K562 (cell line): ENCODE data around the gene FRYL. TPM values are rescaled to one million over a fixed set of nuclear protein-coding genes. Genes with fewer than 3 reads are reported as not detected.

Source experiments
- AFF1 ChIP-seq, 2 experiments: fragments of 450-650 bp; IDR thresholded peaks; 2 replicates each; pipeline ENCODE4 v1.6.1; 2018; ENCODE audit warnings: mild to moderate bottlenecking in 2 of 2, low read depth in 1 of 2; ENCODE audit not compliant: partially characterized antibody in 2 of 2
- ARID3A ChIP-seq: IDR thresholded peaks from 2 replicates; pipeline ENCODE4 v1.6.1; 2012; ENCODE audit warnings: low read depth, low read length, improper control_type of control experiment, borderline replicate concordance
- C11orf30 ChIP-seq: fragments of 450-650 bp; IDR thresholded peaks from 2 replicates; pipeline ENCODE4 v1.6.1; 2016; ENCODE audit warnings: low read depth, mild to moderate bottlenecking
- CCNT2 ChIP-seq: IDR thresholded peaks from 2 replicates; pipeline ENCODE4 v1.6.1; 2011; ENCODE audit warnings: borderline replicate concordance, low read depth, mild to moderate bottlenecking, moderate library complexity, mixed read lengths, low read length; ENCODE audit not compliant: insufficient read length; ENCODE audit errors: extremely low read depth
- CEBPB ChIP-seq: fragments of 450-650 bp; IDR thresholded peaks from 2 replicates; pipeline ENCODE4 v1.6.1; 2016; ENCODE audit warnings: missing genetic modification characterization, missing compliant biosample characterization
- DACH1 ChIP-seq: fragments of 450-650 bp; IDR thresholded peaks from 2 replicates; pipeline ENCODE4 v1.6.1; 2018; ENCODE audit not compliant: partially characterized antibody
- FOSL1 ChIP-seq: fragments of 200-800 bp; sonication (Bioruptor generic); conservative IDR thresholded peaks from 2 replicates; pipeline ENCODE4 v1.6.1; 2016; ENCODE audit warnings: missing genetic modification characterization, missing compliant biosample characterization
- GATA2 ChIP-seq: sonication (generic); formaldehyde crosslinking; IDR thresholded peaks from 2 replicates; pipeline ENCODE4 v1.4.0; 2020; ENCODE audit warnings: mild to moderate bottlenecking, missing genetic modification reagents
- GATAD2B ChIP-seq: fragments of 450-650 bp; IDR thresholded peaks from 2 replicates; pipeline ENCODE4 v1.6.1; 2017; ENCODE audit warnings: mild to moderate bottlenecking, borderline replicate concordance
- HDAC2 ChIP-seq: fragments of 450-650 bp; IDR thresholded peaks from 2 replicates; pipeline ENCODE4 v1.6.1; 2016; ENCODE audit warnings: mild to moderate bottlenecking
- HIVEP1 ChIP-seq: fragments of 250-450 bp; sonication (Bioruptor Pico); IDR thresholded peaks from 2 replicates; pipeline ENCODE4 v1.4.0; 2020; ENCODE audit warnings: mild to moderate bottlenecking
- MAZ ChIP-seq, 2 experiments: fragments of 450-650 bp in 1 of 2; sonication (generic) in 1 of 2; formaldehyde crosslinking; IDR thresholded peaks in 1 of 2; conservative IDR thresholded peaks in 1 of 2; 2 replicates each; pipeline versions ENCODE4 v1.4.0 to v1.5.0; 2020; ENCODE audit warnings: mild to moderate bottlenecking in 1 of 2, missing genetic modification reagents in 1 of 2
- MYNN ChIP-seq, 2 experiments: sonication (generic); formaldehyde crosslinking in 1 of 2; IDR thresholded peaks; 2 replicates each; pipeline versions ENCODE4 v1.5.0 to v1.6.1; 2016 to 2020; ENCODE audit warnings: antibody characterized with exemption in 1 of 2, missing genetic modification reagents in 1 of 2
- PML ChIP-seq: IDR thresholded peaks from 2 replicates; pipeline ENCODE4 v1.6.1; 2012; ENCODE audit warnings: low read length, inconsistent platforms
- SMARCA4 ChIP-seq: fragments of 450-650 bp; IDR thresholded peaks from 2 replicates; pipeline ENCODE4 v1.6.1; 2016
- SMARCC2 ChIP-seq: fragments of 450-650 bp; IDR thresholded peaks from 2 replicates; pipeline ENCODE4 v1.6.1; 2017; ENCODE audit warnings: antibody characterized with exemption, moderate library complexity, mild to moderate bottlenecking, low read depth
- SRF ChIP-seq, 2 experiments: fragments of 250-450, 450-650 bp in 1 of 2; sonication (Bioruptor Pico) in 1 of 2; sonication (generic) in 1 of 2; formaldehyde crosslinking; IDR thresholded peaks; 2 replicates each; pipeline versions ENCODE4 v1.5.0 to v1.5.1; 2020 to 2022; ENCODE audit warnings: mild to moderate bottlenecking in 1 of 2, missing genetic modification reagents in 1 of 2
- TBL1XR1 ChIP-seq, 2 experiments: IDR thresholded peaks; 2 replicates each; pipeline ENCODE4 v1.6.1; 2012; ENCODE audit warnings: improper control_type of control experiment in 2 of 2, low read length in 2 of 2, mild to moderate bottlenecking in 1 of 2
- polyA plus RNA-seq, 8 experiments: library from polyadenylated mRNA; depleted of rRNA in 4 of 8; stranded (reverse) in 5 of 8; unstranded in 3 of 8; fragments of >200 nt; fragmentation: Nextera tagmentation in 2 of 8; fragmentation: Illumina TruSeq in 1 of 8; extraction: Ambion mirVana in 2 of 8; extraction: Trizol in 1 of 8; gene quantifications; 2 replicates each; pipeline versions ENCODE4 v1.2.1 to v1.2.3, GENCODE V29; 2011 to 2014; ENCODE audit warnings: inconsistent platforms in 1 of 8, missing spikeins in 1 of 8
- total RNA-seq, 7 experiments: library from RNA; depleted of rRNA in 6 of 7; stranded (reverse); fragments of >200 nt in 6 of 7; fragmentation: Illumina TruSeq in 2 of 7; extraction: Trizol in 2 of 7; gene quantifications; 2 replicates each; pipeline versions ENCODE4 v1.2.1 to v1.2.3, GENCODE V29; 2011 to 2021; ENCODE audit warnings: low replicate concordance in 1 of 7
- TF ChIP-seq, protein P1 (sequence below), 2 experiments: fragments of 450-650 bp in 1 of 2; sonication (generic) in 1 of 2; formaldehyde crosslinking in 1 of 2; IDR thresholded peaks in 1 of 2; conservative IDR thresholded peaks in 1 of 2; 2 replicates each; pipeline versions ENCODE4 v1.6.1 to v1.8.1; 2016 to 2023; ENCODE audit warnings: mild to moderate bottlenecking in 2 of 2, moderate library complexity in 2 of 2, inconsistent platforms in 1 of 2, missing genetic modification reagents in 1 of 2

The FRYL gene
- total and polyA plus RNA-seq, 9 of the 15 experiments (the other 6 are each of a cell fraction or from before 2014, with no cell fraction given): 7.2 to 34.9 (median 15.9) TPM

- TF ChIP-seq GATA2 (CRISPR knock-in tag) (peak; percentile 51; the same call in 1 of the 2 replicates), SMARCA4 (peak; percentile 82), C11orf30 (peak; percentile 61; the same call in 1 of the 2 replicates), AFF1 (IDR thresholded peaks at IDR 0.05; ENCODE audit: low read depth in 1 of 2, partially characterized antibody in 2 of 2) (peak in 1 of 2 experiments; percentile 31), MAZ (CRISPR knock-in tag; conservative IDR thresholded peaks at IDR 0.05 in 1 of 2, IDR thresholded peaks at IDR 0.05 in 1 of 2) (peak in 1 of 2 experiments; percentile 15; a peak in 1 of 4 replicates), TBL1XR1 (IDR thresholded peaks at IDR 0.05; ENCODE audit: low read length in 2 of 2) (peak in 1 of 2 experiments; percentile 84; a peak in 1 of 4 replicates), HIVEP1 (no peak), ARID3A (peak; percentile 33; the same call in 1 of the 2 replicates), SRF (CRISPR knock-in tag; IDR thresholded peaks at IDR 0.05) (peak in 1 of 2 experiments; percentile 82; a peak in 1 of 4 replicates), HDAC2 (peak; percentile 99), FOSL1 (tag) (peak; percentile 38), MYNN (IDR thresholded peaks at IDR 0.05) (0 out of 2 replicates have a peak, but pooled peaks have one; percentile 29), MYNN (CRISPR knock-in tag; IDR thresholded peaks at IDR 0.05) (no peak), CEBPB (peak; percentile 99), PML (peak; percentile 69), CCNT2 (peak; percentile 69), DACH1 (peak; percentile 47), SMARCC2 (peak; percentile 54; the same call in 1 of the 2 replicates), GATAD2B (peak; percentile 45; the same call in 1 of the 2 replicates)
- TF ChIP-seq, protein P1, sequence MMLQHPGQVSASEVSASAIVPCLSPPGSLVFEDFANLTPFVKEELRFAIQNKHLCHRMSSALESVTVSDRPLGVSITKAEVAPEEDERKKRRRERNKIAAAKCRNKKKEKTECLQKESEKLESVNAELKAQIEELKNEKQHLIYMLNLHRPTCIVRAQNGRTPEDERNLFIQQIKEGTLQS (IDR thresholded peaks at IDR 0.05): peak; percentile 75
- TF ChIP-seq, protein P1 (CRISPR knock-in tag; conservative IDR thresholded peaks at IDR 0.05): 0 out of 2 replicates have a peak, but pooled peaks have one; percentile 26
Observed at GRCh38 chr4:48698029-48698971, 81.8 kb downstream of the FRYL start (continued).
